Hypothalamus (tissue), 51 donors: Measurements from ENCODE around the gene ELMO1.

ENCODE experiments used
- DNase-seq, 51 donors: peaks; one replicate each; lab custom pipeline; 2025; lab: John Stamatoyannopoulos, UW

ELMO1 gene

DNA sequence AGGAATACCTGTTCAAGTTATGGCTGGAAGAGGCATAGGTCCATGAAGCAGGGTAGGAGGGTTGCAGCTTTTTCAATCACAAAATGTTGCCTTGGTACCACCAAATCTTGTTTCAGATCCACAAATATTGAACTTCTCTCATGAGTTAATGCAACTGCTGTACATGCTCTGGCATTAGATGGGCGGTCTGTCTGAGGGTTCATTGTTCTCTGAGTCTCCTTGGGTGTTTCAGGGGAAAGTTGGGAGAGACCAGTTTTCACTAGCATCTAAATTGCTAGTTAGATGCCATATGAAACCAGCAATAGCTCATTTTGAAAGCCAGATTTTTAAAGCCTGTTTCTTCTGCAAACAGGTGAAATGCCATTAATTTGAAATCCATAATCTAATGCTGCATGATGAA is 27.8 kb upstream of the ELMO1 start:
- DNase-seq: peak in 8 of 51 donors; percentile 10 to 50 (median 26)

DNA sequence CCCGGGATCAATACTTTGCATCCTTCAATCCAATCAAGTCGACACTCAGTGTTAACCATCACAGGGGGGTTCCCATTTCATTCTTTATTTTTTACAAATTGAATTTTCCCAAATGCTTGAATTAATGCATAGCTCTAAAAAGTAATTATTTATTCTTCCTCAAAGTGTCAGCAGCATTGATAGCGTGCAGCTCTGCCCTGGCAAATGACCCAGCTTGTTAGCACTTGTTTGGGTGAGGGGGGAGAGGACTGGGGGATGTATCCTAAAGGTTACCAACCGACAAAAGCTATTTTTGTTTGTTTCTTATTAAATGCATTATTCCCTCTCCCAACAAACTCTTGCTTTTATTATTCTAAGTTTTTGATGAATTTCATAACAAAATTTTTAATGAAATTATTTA is 27.0 kb upstream of the ELMO1 start:
- no peak for DNase-seq

DNA sequence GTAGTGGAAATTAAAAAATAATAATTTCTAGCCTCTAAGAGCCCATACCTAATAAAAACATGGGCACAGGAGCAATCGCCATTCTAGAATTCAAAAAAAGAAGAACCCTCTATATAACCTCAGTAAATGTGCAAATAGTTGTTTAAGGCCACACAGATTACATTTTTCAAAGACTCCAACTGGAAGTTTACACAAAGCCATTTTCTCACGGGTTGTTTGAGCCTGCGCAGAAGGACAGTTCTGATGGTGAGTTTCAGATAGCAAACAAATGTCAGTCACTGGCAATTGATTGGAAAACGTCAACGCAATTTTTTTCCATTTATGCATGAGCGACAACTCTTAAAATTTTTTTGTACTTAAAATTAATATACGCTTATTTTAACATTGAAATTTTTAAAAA is 23.0 kb upstream of the ELMO1 start:
- DNase-seq: no peak

DNA sequence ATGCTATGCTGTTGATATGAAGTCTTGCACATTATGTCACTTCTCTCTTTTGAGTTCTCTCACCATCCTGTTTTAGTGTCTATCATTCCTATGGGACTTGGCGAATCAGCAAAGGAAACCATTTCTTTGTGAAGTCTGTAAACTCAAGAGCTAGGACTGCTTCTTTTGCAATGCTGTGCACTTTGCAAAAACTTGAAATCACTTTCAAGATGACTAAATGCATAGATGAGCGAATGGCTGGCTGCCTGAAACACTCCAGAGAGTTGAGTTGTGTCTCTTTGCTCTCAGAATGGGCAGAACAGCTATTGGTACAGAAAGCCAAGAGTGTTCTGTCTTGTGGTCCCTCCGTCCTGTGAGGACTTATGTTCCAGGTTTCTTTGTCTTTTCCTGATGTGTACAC is 18.3 kb upstream of the ELMO1 start:
- no peak for DNase-seq

DNA sequence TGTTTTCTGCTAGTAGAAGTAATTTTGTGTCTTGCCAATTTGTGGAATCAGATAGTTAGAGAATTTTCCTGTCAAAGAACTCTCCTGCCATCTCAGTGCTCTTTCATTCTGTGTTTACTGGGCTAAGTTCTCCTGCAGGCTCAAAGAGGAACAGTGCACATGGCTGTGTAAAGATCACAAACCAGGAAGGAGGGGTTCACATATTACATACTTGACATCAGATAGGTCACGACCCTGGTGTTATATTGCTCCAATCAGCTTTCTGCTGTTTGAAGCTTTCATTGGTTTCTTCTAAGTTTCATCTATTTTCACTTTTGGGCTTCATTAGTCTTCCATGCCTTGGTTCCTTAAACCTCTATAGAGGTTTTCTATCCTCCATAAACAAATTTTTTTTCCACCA is 13.5 kb upstream of the ELMO1 start:
- DNase-seq: no peak

DNA sequence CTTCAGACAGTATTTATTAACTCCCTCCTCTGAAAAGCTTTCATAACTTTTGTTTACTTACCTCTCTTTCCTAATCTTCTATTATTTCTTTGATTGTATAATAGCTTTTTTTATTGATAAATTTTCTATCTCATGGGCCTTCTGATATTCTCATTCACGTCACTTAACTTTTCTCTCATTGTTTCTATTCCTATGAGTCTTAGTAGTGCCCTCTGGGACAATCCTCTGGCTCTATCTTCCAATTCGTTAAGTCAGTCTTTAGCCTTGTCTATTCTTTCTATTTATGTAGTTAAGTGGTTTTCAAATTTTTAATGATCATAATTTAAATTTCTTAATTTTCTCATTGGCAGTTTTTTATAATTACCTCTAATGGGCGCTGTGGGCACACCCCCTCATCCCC is 6.4 kb upstream of the ELMO1 start:
- DNase-seq: no peak

DNA sequence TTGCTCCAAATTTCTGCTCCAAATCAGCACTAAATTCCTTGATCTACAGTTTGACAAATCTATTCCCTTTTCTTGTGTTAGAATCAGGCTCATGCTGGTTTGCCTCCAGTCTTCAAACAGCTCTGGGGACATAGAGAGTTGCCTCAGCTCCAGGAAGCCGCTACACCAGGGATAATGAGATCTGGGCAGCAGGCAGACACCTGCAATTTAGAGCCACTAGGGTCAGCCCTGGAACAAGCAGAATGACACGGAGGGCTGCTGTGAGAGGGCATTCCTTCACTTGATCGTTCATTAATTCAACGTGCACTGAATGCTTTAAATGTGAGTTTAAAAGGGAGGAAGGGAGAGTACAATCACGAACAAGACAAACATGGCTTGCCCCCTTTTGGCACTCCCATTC is 3.7 kb upstream of the ELMO1 start:
- DNase-seq: no peak

DNA sequence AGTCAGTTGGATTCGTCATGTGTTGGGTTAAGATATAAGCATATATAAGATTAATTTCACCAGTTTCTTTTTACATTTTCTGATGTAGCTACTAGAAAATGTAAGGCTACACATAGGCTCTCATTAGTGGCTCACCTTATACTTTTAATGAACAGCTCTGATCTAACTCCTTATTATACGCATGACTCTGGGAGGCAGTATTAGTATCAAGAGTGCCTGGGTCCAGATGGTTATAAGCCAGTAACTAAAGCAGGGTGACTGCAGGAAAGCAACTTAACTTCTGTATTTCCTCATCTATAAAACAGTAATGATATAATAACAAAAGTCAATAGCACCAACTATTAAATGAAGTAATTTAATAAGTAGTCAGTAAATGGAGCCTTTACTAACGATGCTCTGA is 1.4 kb upstream of the ELMO1 start:
- DNase-seq: no peak

DNA sequence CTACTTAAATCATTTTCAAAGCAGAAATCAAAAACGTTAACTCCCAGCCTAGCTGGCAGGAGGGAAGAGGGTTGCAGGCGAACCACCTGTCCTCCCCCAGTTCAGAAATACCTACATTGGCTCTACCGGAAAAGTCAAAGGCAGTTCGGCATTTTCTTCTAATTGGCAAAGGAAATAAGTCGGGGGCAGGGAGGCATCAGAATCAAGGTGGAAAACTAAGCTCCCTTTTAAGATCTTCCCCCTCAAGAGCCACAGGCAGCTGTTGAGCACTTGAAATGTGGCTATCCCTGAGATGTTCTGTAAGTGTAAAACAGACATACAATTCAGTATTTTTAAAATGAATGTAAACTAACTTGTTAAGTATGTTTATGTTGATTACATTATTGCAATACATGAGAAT is 957 bp upstream of the ELMO1 start:
- no peak for DNase-seq

DNA sequence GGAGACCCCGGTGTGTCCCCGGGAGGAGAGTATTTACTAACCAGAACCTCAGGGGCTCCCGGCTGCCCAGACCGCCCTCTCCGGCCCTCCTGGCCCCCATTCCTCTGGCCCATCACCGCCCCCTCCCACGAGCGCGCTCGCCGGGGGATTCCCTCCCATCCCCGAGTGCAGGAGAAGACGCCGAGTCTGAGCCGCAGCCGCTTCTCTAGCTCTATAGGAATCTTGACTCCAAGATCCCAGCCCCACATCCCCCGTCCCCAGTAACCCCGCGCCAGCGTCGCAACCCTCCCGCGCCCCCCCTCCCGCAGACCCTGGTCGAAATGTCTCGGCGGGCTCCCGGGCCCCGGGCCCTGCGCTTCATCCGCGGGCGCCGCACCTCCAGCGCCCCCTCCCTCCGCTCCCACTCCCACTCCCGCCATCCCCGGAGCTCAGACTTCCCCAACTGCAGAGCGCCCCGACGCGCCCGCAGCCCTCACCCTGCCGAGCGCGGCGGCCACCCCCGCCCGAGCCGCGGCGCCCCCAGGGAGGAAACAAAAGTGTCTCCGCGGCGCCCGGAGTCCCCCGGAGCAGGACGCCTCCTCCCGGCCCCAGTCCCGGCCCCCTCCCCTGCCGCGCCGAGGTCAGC is 541 bp downstream of the ELMO1 start:
- peak in 13 of 51 donors; percentile 14 to 73 (median 39) for DNase-seq

DNA sequence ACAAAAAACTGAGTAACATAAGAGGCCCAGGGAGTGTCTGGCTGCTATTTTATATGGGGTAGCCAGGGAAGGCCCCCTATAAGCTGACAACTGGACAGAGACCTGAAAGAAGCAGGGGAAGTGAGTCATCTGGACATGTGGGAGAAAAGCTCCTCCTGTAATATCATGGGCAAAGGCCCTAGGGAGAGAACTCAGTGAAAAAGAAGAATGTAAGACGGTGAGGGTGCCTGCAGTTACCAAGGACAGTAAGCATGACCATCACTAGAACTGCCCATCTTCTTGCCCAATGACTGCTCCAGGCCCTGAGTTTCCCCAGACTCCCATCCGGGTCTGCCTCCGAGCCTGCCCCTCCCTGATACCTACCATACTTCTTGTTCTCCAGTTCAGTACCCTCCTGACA is 2.3 kb downstream of the ELMO1 start:
- DNase-seq: no peak

DNA sequence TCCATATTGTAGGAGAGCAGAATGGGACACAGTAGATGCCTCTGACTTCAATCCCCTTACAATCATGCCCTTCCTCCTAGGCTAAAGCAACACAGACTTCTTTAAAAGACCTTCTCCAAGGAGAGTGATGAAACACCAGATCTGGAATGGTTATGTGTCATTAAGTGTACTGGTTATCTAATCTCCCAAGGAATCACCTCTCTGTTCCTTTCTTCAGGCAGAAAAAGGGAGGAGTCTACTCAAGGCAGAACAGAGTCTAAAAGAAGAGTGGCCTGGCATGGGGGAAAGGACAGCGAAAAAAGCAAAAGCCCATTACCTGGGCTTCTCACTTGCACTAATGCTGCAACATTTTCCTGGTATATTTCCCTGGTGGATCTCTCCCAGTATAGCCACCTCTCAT is 2.9 kb downstream of the ELMO1 start:
- DNase-seq: no peak

DNA sequence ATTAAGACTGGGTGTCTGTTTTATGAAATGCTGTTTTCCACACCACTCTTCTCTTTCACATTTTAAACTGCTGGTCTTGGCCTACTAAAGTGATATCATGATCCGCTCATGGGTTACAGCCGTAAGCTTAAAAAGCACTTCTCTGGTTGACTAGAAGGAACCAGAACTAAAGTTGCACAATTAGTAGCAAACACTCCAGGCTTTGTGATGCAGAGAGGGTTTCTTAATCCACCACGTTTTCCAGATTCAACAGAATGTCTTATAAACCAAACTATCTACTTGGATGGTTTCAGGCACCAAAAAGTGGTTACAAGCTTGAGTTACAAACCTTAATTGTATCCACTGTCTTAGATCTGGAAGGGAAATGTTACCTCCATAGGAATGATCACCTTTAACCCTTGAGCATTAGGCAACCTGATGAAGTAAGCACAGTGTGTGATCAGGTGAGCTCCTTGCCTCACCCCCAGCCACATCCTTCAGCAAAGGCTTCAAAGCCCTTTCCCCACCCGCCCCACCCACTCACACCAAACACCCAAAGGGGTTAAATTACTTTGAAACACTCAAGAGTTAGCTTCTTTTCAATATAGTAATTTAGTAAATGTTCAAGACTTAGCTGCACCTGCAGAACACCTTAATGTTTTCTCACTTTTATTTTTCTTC is 3.5 kb downstream of the ELMO1 start:
- DNase-seq: no peak

DNA sequence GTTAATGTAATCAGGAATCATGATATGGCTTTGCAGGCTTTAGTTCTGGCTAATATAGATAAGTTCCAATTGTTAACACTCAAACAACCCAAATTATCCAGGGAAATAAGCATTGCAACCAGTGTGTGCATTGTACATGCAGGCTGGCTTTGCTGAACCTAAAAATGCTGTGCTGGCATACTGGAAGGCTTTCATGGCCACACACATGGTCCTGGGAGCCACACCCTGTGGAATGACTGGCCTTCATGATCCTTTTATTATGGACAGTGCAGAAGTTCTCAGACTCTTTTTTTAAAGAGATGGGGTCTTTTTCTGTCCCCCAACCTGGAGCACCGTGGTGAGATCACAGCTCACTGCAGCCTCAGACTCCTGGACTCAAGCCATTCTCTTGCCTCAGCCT is 5.0 kb downstream of the ELMO1 start:
- DNase-seq: no peak

DNA sequence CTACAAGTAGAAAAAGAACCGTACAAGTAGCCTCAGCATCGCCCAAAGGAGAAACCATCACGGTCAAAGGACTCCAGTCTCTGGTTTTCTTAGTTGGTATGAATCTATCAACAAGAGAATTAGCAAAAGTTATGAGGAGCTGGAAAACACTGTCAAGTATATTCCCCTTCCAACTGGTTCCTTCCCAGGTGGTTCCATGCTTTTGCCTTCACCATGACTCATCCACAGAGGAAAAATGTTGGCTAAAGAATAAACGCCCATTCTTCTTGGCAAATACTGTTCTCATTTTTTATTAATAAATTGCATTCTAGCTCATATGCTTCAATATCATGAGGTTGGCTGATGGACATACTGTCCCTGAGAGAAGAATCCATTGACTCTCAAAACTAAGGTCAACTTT is 6.4 kb downstream of the ELMO1 start:
- no peak for DNase-seq

DNA sequence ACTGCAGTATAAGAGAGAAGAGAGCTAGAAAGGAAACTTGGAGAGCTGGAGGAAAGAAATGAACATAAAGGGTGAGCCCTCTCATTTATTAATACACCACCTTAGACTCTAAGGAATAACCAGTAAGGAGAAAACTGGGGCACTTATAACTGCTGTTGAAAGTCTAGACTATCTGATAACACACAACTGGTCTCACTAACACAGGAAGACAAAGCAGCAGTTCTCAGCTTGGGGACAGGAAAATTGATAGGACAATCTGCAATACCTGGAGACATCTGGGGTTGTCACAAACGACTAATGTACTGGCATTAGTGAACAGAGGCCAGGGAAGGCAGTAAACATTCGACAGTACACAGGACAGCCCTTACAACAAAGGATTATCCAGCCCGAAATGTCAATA is 6.8 kb downstream of the ELMO1 start:
- no peak for DNase-seq

DNA sequence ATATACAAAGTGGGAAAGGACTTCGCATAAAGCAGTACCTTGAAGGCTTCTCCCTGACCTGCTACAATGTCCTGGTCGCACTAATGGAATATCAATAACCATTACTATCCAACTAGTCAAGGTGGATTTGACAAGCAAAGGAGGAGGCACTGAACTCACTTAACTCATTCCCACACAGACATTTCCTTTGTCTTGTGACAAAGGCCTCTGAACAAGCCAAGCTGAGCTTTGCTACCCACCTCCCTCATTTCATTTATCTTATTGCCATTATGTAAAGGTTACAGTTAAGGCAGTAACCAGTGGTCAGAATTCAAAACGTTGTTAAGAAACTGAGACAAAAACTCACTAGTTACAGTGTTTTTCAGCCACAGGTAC is 7.3 kb downstream of the ELMO1 start:
- no peak for DNase-seq

DNA sequence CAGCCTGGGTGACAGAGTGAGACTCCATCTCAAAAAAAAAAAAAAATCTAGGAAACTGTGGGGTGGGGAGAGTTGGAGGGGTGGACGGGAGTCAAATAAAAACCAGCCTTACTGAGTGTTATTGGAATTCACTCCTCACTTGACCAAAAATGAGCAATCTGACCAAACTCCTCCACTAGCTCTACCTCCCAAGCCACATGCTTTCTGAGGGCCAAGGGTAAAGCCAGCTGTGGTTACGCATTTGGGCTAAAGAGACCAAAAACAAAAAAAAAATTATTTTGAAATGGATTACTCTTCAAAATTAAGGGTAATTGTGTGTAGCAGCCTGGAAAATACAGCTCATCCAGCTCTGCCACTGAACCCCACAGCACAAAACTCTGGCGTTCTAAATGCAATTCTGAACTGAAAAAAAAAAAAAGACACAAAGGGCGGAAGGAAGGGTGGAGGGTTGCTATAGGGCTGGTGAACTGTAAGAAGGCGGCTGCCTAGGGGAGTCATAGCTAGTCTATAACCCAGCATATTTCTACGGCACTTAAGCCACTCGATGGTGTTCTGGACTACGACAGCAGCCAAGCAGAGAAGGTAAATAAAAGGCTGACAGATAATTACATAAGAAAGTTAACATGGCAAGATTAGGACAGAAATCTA is 7.8 kb downstream of the ELMO1 start:
- no peak for DNase-seq

DNA sequence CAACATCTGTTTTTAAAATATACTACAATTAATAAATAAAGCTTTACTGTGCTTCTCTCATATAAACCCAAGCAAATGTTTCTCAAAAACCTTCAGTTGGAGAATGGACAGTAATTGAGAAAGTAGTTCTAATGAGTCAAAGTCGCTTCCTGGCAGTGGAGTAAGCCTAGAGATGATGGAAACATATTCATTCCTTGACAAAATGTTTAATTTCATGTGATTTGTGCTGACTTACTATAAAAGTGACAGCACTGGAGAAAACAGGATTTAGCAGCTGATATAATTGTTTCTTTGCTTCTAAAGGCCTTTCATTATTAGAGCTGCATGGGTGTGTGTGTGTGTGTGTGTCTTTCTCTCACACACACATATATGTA is 9.0 kb downstream of the ELMO1 start:
- DNase-seq: no peak

DNA sequence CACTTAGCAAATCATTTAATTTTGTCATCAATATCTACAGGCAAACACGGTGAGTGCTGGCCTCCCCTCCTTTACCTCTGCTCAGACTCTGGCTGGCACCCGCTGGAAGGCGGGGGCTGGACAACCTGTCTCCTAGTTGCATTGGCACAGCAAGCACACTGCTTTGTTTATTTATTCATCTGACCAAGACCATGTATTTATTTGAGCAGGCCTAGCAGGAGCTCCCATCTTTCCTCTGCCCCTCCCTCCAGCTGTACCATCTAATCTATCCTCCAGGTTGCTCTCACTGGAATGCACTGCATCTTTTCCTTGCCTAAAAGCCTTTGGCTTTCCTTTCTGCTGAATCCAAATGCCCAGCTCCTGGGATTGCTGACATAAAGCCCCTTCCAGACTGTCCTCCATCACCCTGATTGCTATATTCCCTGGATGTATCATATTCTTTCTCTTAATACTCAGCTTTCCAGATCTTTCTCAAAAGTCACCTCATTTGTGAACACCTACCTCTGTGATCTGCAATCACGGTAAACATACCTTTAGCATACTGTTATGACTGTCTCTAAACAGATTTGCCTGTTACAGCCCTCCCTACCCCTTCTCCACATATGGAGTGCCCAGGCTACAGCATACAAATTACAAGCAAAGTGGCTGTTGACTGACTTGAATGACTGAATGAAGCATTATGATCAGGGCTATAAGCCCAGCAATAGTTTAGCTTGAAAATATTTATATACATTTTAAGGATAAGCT is 9.6 kb downstream of the ELMO1 start:
- DNase-seq: no peak

DNA sequence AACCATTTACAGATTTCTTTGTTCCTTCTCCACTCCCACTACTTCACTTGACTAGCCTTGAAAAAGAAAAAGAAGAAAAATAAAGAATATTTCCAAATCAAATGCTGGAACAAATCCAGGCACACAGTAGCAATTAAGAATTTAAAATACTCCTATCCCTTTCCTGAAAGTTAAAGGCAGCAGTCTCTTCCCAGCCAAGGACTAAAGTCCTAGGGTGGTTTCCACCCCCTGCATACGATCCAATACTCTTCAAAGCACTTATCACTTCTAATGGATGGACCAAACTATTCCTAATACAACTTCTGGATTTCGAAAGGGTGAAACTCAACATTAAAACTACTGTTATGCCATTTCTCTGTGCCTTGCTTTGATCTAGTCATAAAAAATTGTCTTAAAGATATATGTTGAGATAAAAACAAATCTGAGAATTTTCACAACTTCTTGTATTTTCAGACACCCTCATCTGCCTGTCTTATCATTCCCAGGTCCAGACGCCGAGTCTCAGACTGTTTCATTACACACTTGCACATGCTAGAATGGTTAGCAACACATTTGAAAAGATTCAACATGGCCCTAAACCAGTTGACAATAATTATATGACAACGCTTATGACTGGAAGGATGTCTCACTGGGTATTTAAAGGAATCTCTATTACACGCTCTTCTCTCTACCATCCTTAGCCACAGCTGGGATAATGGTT is 13.4 kb downstream of the ELMO1 start:
- DNase-seq: no peak
